HG03159 (cell line): ENCODE data around the gene HCFC1R1.

Source experiments
- ATAC-seq: cut with Tn5 transposase; IDR thresholded peaks from one replicate; pipeline ENCODE4 v1.9.1; 2021; ENCODE audit warnings: mild to moderate bottlenecking, moderate library complexity; ENCODE audit not compliant: unreplicated experiment

HCFC1R1 gene

GRCh38 chr16:3035972-3036725, 12.4 kb upstream of the HCFC1R1 start:
- no peak for ATAC-seq

- no peak for ATAC-seq
Measured at GRCh38 chr16:3035289-3035971, 11.7 kb upstream of the HCFC1R1 start.

GRCh38 chr16:3032624-3033023, 8.9 kb upstream of the HCFC1R1 start:
- ATAC-seq: no peak

GRCh38 chr16:3030222-3031212, 6.8 kb upstream of the HCFC1R1 start:
- no peak for ATAC-seq

- ATAC-seq: no peak
Measured at GRCh38 chr16:3029491-3030221, 5.9 kb upstream of the HCFC1R1 start.

GRCh38 chr16:3028716-3029319, 5.1 kb upstream of the HCFC1R1 start:
- no peak for ATAC-seq

- ATAC-seq: no peak
Measured at GRCh38 chr16:3027983-3028715, 4.4 kb upstream of the HCFC1R1 start.

- no peak for ATAC-seq
Measured at GRCh38 chr16:3027489-3027795, 3.7 kb upstream of the HCFC1R1 start.

- no peak for ATAC-seq
Measured at GRCh38 chr16:3026609-3027488, 3.1 kb upstream of the HCFC1R1 start.

- ATAC-seq: no peak
Measured at GRCh38 chr16:3026003-3026378, 2.2 kb upstream of the HCFC1R1 start.

- ATAC-seq: no peak
Measured at GRCh38 chr16:3025032-3026002, 1.6 kb upstream of the HCFC1R1 start.

- ATAC-seq: no peak
Measured at GRCh38 chr16:3023415-3023668, 400 bp downstream of the HCFC1R1 start.

- ATAC-seq: no peak
Measured at GRCh38 chr16:3022684-3023414, 893 bp downstream of the HCFC1R1 start.

GRCh38 chr16:3022208-3022683, 1.5 kb downstream of the HCFC1R1 start:
- ATAC-seq: no peak

GRCh38 chr16:3021449-3022207, 2.1 kb downstream of the HCFC1R1 start:
- no peak for ATAC-seq
